22Rv1 (cell line): ENCODE data around the gene NXPE4.

ENCODE experiments used
- H3K27ac ChIP-seq: fragments of 450-650 bp; 2 replicates; pipeline ENCODE4 v1.5.1; 2017
- ZFX ChIP-seq: fragments of 450-650 bp; IDR thresholded peaks from 2 replicates; pipeline ENCODE4 v1.6.1; 2017; ENCODE audit warnings: antibody characterized with exemption, borderline replicate concordance
- TF ChIP-seq, protein P1 (sequence below): fragments of 450-650 bp; IDR thresholded peaks from 2 replicates; pipeline ENCODE4 v1.5.1; 2017; ENCODE audit warnings: mild to moderate bottlenecking

The NXPE4 gene

DNA sequence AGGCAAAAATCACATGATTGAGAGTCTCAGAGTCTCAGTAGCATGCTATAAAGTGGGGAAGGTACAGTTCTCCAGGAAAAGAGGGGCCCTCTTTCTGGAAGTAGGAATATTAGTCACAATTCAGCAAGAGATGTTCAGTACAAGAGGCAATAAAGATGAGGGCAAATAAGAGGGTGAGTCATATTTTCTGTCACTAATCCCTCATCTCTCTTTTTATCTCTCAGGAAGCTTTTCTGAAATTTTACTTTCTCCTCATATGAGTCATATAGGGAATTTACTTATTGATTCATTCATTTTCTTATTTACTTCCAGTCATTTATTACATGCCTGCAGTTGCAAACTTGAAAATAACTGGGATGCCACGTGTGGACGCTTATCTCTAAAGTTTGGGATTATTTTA lies 32.5 kb downstream of the NXPE4 start:
- TF ChIP-seq ZFX: no peak
- TF ChIP-seq, protein P1, sequence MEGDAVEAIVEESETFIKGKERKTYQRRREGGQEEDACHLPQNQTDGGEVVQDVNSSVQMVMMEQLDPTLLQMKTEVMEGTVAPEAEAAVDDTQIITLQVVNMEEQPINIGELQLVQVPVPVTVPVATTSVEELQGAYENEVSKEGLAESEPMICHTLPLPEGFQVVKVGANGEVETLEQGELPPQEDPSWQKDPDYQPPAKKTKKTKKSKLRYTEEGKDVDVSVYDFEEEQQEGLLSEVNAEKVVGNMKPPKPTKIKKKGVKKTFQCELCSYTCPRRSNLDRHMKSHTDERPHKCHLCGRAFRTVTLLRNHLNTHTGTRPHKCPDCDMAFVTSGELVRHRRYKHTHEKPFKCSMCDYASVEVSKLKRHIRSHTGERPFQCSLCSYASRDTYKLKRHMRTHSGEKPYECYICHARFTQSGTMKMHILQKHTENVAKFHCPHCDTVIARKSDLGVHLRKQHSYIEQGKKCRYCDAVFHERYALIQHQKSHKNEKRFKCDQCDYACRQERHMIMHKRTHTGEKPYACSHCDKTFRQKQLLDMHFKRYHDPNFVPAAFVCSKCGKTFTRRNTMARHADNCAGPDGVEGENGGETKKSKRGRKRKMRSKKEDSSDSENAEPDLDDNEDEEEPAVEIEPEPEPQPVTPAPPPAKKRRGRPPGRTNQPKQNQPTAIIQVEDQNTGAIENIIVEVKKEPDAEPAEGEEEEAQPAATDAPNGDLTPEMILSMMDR: no peak
- no peak overlapping the region for H3K27ac ChIP-seq

DNA sequence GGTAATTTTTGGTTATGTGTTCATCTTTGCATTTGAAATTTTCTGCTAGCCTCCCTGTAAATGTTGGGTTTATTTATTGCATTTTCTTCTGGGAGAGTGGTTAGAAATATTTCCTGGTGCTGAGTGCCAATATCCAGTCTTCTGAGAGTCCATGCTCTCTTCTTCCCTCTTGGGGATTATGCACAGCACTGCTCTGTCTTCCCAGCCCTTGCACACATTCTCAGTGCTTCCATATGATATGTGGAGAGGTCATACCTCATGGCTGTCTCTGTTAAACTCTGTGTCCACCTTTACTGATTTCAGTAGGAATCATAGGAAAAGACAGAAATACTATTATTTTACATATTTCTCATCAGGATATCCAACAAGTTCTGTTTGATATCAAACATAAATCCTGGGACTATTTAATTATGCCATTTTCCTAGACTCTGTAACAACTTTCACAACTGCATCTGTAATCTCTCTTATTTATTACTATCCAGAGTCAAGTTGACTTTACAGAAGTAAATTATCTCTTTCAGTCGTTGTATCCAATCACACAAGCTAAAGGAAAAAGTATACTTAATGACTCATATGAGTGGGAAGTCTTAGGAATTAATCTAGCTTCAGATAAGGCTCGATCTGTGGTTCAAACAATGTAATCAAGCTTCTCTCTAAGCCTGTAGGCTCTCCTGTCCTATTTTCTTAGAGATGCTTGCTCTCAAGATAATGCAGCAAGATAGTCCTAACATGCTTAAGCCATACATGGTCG lies 33.2 kb downstream of the NXPE4 start:
- TF ChIP-seq, protein P1: no peak
- no peak for TF ChIP-seq ZFX

DNA sequence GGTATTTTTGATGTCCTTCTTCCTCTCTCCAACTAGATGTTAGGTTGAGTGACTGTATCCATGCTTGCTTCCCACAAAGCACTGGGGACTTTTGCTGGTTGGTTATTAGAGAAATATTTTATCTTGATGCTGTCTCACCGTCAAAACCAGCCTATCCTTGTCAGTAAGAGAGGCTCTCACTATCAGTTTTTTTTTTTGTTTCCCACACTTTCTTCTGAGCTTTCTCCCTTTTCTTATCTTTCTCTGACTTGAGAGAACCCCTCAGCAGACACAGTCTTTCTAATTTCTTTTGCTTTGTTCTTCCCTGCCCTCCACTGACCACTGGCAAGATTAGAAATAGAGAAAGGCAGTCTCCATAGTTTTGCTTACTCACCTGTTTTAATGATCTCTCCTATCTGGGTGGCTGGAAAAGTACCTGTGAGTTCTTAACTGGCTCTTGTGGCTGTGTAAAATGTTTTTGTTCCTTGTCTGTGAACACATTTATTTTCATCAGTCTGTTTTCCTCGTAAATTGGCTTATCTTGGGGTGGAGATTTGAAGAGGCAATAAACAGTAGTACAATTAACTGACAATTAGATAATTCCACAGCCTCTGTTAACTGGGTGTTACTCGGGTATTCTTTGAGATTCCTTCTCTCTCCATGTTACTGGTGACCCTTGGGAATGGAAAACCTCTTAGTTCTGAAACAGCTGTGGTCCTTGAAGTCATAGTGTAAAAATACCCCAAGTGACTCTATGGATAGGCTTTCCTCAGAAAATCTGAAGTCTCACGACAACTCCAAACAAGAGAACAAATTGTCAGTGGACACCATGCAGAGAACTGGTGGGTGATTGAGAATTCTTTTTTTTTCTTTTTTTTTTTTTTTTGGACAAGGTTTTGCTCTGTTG lies 35.9 kb downstream of the NXPE4 start, which contains the start of gene NXPE1:
Gene NXPE1, minus strand, starts transcription at position 457 of the 886 bp plus-strand sequence. CDS start 8,680 bp downstream, outside the sequence.
- no peak for TF ChIP-seq ZFX
- TF ChIP-seq, protein P1: no peak
- H3K27ac ChIP-seq: no peak within 1 kb of the TSS

More for the DNA sequence above, 33.2 kb downstream of the NXPE4 start:
- no peak overlapping the region for H3K27ac ChIP-seq

DNA sequence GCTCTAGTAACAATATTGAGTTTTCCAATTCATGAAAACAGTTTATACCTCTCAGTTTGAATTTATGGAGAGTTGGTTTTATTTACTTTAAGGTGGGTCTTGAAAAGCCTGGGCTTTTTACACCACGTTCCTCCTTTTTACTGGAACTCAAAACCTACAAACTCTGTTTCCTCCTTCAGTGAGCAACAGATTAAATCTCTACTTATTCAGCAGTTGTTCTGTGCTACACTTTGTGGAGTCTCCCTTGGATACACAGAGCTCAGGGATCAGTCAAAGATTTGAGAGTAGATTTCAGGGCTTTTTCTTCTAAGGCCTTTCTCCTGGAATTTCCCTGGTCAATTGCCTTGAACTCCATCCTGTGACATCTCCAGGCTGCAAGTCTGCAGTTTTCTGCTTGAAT lies 39.5 kb downstream of the NXPE4 start:
- TF ChIP-seq, protein P1: no peak
- no peak for TF ChIP-seq ZFX
- H3K27ac ChIP-seq: no peak overlapping the region

DNA sequence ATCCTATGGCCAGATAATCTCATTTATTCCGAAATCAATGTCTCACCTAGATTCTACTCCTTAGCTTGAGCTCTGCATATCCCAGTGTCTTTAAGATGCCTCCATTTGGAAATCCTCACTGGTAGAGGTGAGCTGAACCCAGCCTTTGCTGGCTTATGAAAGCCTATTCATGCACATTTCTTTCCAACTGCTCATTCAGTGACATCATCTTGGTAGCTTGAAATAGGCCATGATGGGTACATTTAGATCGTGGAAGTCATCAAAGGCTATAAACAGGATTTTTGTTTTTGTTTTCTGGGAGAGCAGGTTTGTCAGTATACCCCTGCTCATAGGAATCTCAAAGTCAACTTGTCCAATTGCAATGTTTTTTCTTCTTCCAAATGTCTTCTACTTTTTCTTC lies 41.9 kb downstream of the NXPE4 start:
- TF ChIP-seq, protein P1: no peak
- no peak for TF ChIP-seq ZFX
- H3K27ac ChIP-seq: no peak overlapping the region

DNA sequence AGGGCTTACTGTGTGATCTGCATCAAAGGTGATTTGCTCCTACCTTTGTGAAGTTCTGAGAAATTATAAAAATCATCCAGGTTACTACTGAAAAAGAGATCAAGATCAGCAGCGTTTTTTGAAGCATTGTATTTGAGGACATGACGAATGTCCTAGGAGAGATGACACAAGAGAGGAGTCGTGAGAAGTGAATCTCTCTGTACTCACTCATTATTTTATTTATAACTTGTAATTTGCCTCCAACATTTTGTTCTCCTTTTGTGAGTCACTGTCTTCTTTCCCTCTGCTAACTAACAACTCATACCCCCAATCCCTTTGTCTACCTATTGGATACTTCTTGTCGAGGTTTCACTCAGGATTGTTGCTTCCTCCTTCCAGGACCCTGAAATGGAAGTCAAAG lies 44.5 kb downstream of the NXPE4 start:
- H3K27ac ChIP-seq: no peak overlapping the region
- TF ChIP-seq, protein P1: no peak
- no peak for TF ChIP-seq ZFX
